OCI-M2 (cell line): ENCODE results near the gene OR52B2.
"Not testable (repeated sequence)": the region's sequence is repeated elsewhere in the genome, so short reads cannot be mapped to it uniquely, and the experiment has no call there.

Source experiments
- DNase-seq: peaks from one replicate; lab custom pipeline; 2025; ENCODE audit not compliant: unreplicated experiment; lab: John Stamatoyannopoulos, UW

Gene OR52B2

GRCh38 chr11:6156628-6157359, 13.3 kb downstream of the OR52B2 start:
- no peak for DNase-seq

- DNase-seq = no peak
These were observed 18.0 kb downstream of the OR52B2 start for GRCh38 chr11:6152126-6152525.

GRCh38 chr11:6151117-6151516, 19.0 kb downstream of the OR52B2 start:
- DNase-seq = no peak

- not testable (repeated sequence) for DNase-seq
These were observed 26.4 kb downstream of the OR52B2 start for GRCh38 chr11:6143737-6144136.

GRCh38 chr11:6142936-6143335, 27.2 kb downstream of the OR52B2 start:
- no peak for DNase-seq

GRCh38 chr11:6135936-6136335, 34.2 kb downstream of the OR52B2 start:
- DNase-seq = not testable (repeated sequence)

GRCh38 chr11:6132431-6132830, 37.7 kb downstream of the OR52B2 start:
- no peak for DNase-seq

GRCh38 chr11:6129635-6130034, 40.5 kb downstream of the OR52B2 start:
- DNase-seq = no peak

- no peak for DNase-seq
These were observed 41.1 kb downstream of the OR52B2 start for GRCh38 chr11:6129011-6129410.

GRCh38 chr11:6127881-6128280, 42.2 kb downstream of the OR52B2 start:
- DNase-seq = no peak

GRCh38 chr11:6124245-6124644, 45.9 kb downstream of the OR52B2 start:
- DNase-seq = no peak
